H9 (cell line): Measurements from ENCODE around the gene SCFD2. TPM values are rescaled to one million over a fixed set of nuclear protein-coding genes. Genes with fewer than 3 reads are reported as not detected.

Source experiments
- DNase-seq: peaks from one replicate; pipeline ENCODE4 v3.0.0-alpha.2; 2017
- H2AFZ ChIP-seq: one replicate; pipeline ENCODE4 v1.6.1; 2013; ENCODE audit warnings: mild to moderate bottlenecking, low read length, control low read depth, moderate library complexity
- H2AK5ac ChIP-seq: 2 replicates; pipeline ENCODE4 v1.6.1; 2013; ENCODE audit warnings: low read length, control low read depth, mixed read lengths; ENCODE audit not compliant: insufficient read length
- H2BK120ac ChIP-seq: one replicate; pipeline ENCODE4 v1.6.1; 2013; ENCODE audit warnings: low read depth, mild to moderate bottlenecking, low read length, control low read depth, inconsistent platforms; ENCODE audit not compliant: poor library complexity, severe bottlenecking
- H2BK12ac ChIP-seq: 2 replicates; pipeline ENCODE4 v1.6.1; 2013; ENCODE audit warnings: low read length, control low read depth, mixed read lengths, low read depth; ENCODE audit not compliant: insufficient read length
- H2BK15ac ChIP-seq: 2 replicates; pipeline ENCODE4 v1.6.1; 2013; ENCODE audit warnings: low read depth, low read length, control low read depth
- H2BK20ac ChIP-seq: one replicate; pipeline ENCODE4 v1.6.1; 2013; ENCODE audit warnings: low read depth, mild to moderate bottlenecking, low read length, control low read depth, inconsistent platforms; ENCODE audit not compliant: poor library complexity, severe bottlenecking
- H2BK5ac ChIP-seq: 2 replicates; pipeline ENCODE4 v1.6.1; 2013; ENCODE audit warnings: low read length, control low read depth, mixed read lengths; ENCODE audit not compliant: insufficient read length
- H3K14ac ChIP-seq: 2 replicates; pipeline ENCODE4 v1.6.1; 2013; ENCODE audit warnings: low read length, control low read depth; ENCODE audit not compliant: insufficient read depth
- H3K18ac ChIP-seq: 2 replicates; pipeline ENCODE4 v1.6.1; 2013; ENCODE audit warnings: low read depth, mild to moderate bottlenecking, mixed read lengths, low read length, control low read depth; ENCODE audit not compliant: insufficient read length
- H3K23ac ChIP-seq: 2 replicates; pipeline ENCODE4 v1.6.1; 2013; ENCODE audit warnings: low read length, control low read depth, mixed read lengths, low read depth; ENCODE audit not compliant: insufficient read length
- H3K23me2 ChIP-seq: 2 replicates; pipeline ENCODE4 v1.6.1; 2013; ENCODE audit warnings: low read depth, mild to moderate bottlenecking, mixed read lengths, low read length, control low read depth; ENCODE audit not compliant: insufficient read length, poor library complexity, severe bottlenecking
- H3K27ac ChIP-seq: 2 replicates; pipeline ENCODE4 v1.5.1; 2013; ENCODE audit warnings: low read length, control low read depth, mixed read lengths, low read depth; ENCODE audit not compliant: insufficient read length
- H3K27me3 ChIP-seq: 2 replicates; pipeline ENCODE4 v1.6.1; 2013; ENCODE audit warnings: low read length, control low read depth, inconsistent platforms; ENCODE audit not compliant: insufficient read depth
- H3K4ac ChIP-seq: 2 replicates; pipeline ENCODE4 v1.6.1; 2013; ENCODE audit warnings: low read depth, mild to moderate bottlenecking, control low read depth, inconsistent platforms, low read length, moderate library complexity
- H3K4me1 ChIP-seq: 2 replicates; pipeline ENCODE4 v1.6.1; 2013; ENCODE audit warnings: low read length, control low read depth, inconsistent platforms; ENCODE audit not compliant: insufficient read depth
- H3K4me2 ChIP-seq: 2 replicates; pipeline ENCODE4 v1.6.1; 2013; ENCODE audit warnings: low read length, control low read depth, mixed read lengths; ENCODE audit not compliant: insufficient read length, insufficient read depth
- H3K56ac ChIP-seq: 2 replicates; pipeline ENCODE4 v1.6.1; 2013; ENCODE audit warnings: low read depth, mild to moderate bottlenecking, mixed read lengths, low read length, control low read depth; ENCODE audit not compliant: insufficient read length
- H3K79me1 ChIP-seq: 2 replicates; pipeline ENCODE4 v1.6.1; 2013; ENCODE audit warnings: low read depth, mild to moderate bottlenecking, moderate library complexity, low read length, control low read depth, inconsistent platforms; ENCODE audit not compliant: insufficient read depth, poor library complexity, severe bottlenecking
- H3K79me2 ChIP-seq: 2 replicates; pipeline ENCODE4 v1.6.1; 2013; ENCODE audit warnings: low read length, control low read depth, inconsistent platforms; ENCODE audit not compliant: insufficient read depth
- H3K9ac ChIP-seq: 2 replicates; pipeline ENCODE4 v1.6.1; 2013; ENCODE audit warnings: low read length, control low read depth, mixed read lengths; ENCODE audit not compliant: insufficient read length; ENCODE audit errors: extremely low read depth
- H3K9me3 ChIP-seq: one replicate; pipeline ENCODE4 v1.6.1; 2013; ENCODE audit warnings: low read depth, low read length, inconsistent platforms; ENCODE audit not compliant: control insufficient read depth
- H3T11ph ChIP-seq: one replicate; pipeline ENCODE4 v1.6.1; 2013; ENCODE audit warnings: mild to moderate bottlenecking, low read length, control low read depth, inconsistent platforms
- H4K20me1 ChIP-seq: one replicate; pipeline ENCODE4 v1.6.1; 2013; ENCODE audit not compliant: control insufficient read depth, insufficient read length, insufficient read depth
- H4K5ac ChIP-seq: 2 replicates; pipeline ENCODE4 v1.6.1; 2013; ENCODE audit warnings: low read depth, mild to moderate bottlenecking, mixed read lengths, low read length, control low read depth; ENCODE audit not compliant: insufficient read length
- H4K8ac ChIP-seq: replicated peaks from 2 replicates; pipeline ENCODE4 v1.6.1; 2013; ENCODE audit warnings: low read length, control low read depth, mixed read lengths, low read depth; ENCODE audit not compliant: insufficient read length
- H4K91ac ChIP-seq: 2 replicates; pipeline ENCODE4 v1.6.1; 2013; ENCODE audit warnings: low read depth, mild to moderate bottlenecking, moderate library complexity, mixed read lengths, low read length, control low read depth; ENCODE audit not compliant: insufficient read length
- H3K27ac Mint-ChIP-seq, 3 experiments: 2 replicates in 2 of 3; 3 replicates in 1 of 3; pipeline ENCODE4 v1.8.0; 2020 to 2021; ENCODE audit warnings: mixed read lengths in 3 of 3, mild to moderate bottlenecking in 1 of 3, moderate library complexity in 1 of 3
- H3K27me3 Mint-ChIP-seq: 2 replicates; pipeline ENCODE4 v1.8.0; 2021; ENCODE audit warnings: low read depth, mild to moderate bottlenecking, moderate library complexity, mixed read lengths
- H3K36me3 Mint-ChIP-seq, 3 experiments: 2 replicates in 2 of 3; 3 replicates in 1 of 3; pipeline ENCODE4 v1.8.0; 2020 to 2021; ENCODE audit warnings: low read depth in 3 of 3, mixed read lengths in 3 of 3; ENCODE audit not compliant: insufficient read depth in 1 of 3
- H3K4me1 Mint-ChIP-seq, 2 experiments: 2 replicates each; pipeline ENCODE4 v1.8.0; 2020; ENCODE audit warnings: mixed read lengths in 2 of 2
- H3K4me3 Mint-ChIP-seq, 2 experiments: 2 replicates in 1 of 2; 3 replicates in 1 of 2; pipeline ENCODE4 v1.8.0; 2020 to 2021; ENCODE audit warnings: mild to moderate bottlenecking in 2 of 2, mixed read lengths in 2 of 2, moderate library complexity in 1 of 2
- H3K9me3 Mint-ChIP-seq, 2 experiments: 2 replicates in 1 of 2; 3 replicates in 1 of 2; pipeline ENCODE4 v1.8.0; 2020; ENCODE audit warnings: mild to moderate bottlenecking in 2 of 2, mixed read lengths in 2 of 2, moderate library complexity in 1 of 2
- CTCF ChIP-seq: fragments of 200-600 bp; sonication (generic); conservative IDR thresholded peaks from 3 replicates; pipeline ENCODE4 v1.8.0; 2021; ENCODE audit warnings: antibody characterized with exemption, mild to moderate bottlenecking
- WGBS: extraction: QIAGEN DNeasy Blood & Tissue Kit; methylation state at CpG from one replicate; pipeline ENCODE4 v1.1.7; 2013; ENCODE audit warnings: missing lambda C conversion rate, low lambda C conversion rate, mixed read lengths; ENCODE audit not compliant: insufficient read length; ENCODE audit errors: extremely low coverage; 5-methylcytosine and 5-hydroxymethylcytosine counted together
- total RNA-seq: library from RNA; stranded (reverse); gene quantifications from 2 replicates; pipeline ENCODE4 v1.2.1, GENCODE V29; 2021

SCFD2 gene
- total RNA-seq, 1 experiment from 2014 or later: 10.1 TPM

- H3K14ac ChIP-seq: no peak overlapping the region
- H3T11ph ChIP-seq: no peak overlapping the region
- H3K4ac ChIP-seq: no peak overlapping the region
- no peak overlapping the region for H3K27ac ChIP-seq
- no peak overlapping the region for H2BK120ac ChIP-seq
- H4K5ac ChIP-seq: no peak overlapping the region
- H3K27me3 Mint-ChIP-seq: no peaks in the 10 kb centered on the region
- H3K18ac ChIP-seq: no peak overlapping the region
- no peak for TF ChIP-seq CTCF
- no peak overlapping the region for H2AK5ac ChIP-seq
- no peak overlapping the region for H2BK20ac ChIP-seq
- H3K4me1 ChIP-seq: no peaks in the 10 kb centered on the region
- no peak overlapping the region for H2BK12ac ChIP-seq
- H4K8ac ChIP-seq: no peak overlapping the region
- H4K20me1 ChIP-seq: no peaks in the 10 kb centered on the region
- H3K9me3 Mint-ChIP-seq: no peaks in the 10 kb centered on the region
- no peaks in the 10 kb centered on the region for H3K27me3 ChIP-seq
- H2BK5ac ChIP-seq: no peak overlapping the region
- H3K9ac ChIP-seq: no peak overlapping the region
- H3K79me2 ChIP-seq: no peaks in the 10 kb centered on the region
- H3K9me3 ChIP-seq: no peaks in the 10 kb centered on the region
- no peak overlapping the region for H2BK15ac ChIP-seq
- no peak for DNase-seq
- no peaks in the 10 kb centered on the region for H3K4me1 Mint-ChIP-seq
- no peak overlapping the region for H3K23ac ChIP-seq
- H3K4me3 Mint-ChIP-seq: no peak overlapping the region
- no peaks in the 10 kb centered on the region for H3K79me1 ChIP-seq
- H4K91ac ChIP-seq: no peak overlapping the region
- no peak overlapping the region for H3K4me2 ChIP-seq
- no peaks in the 10 kb centered on the region for H3K23me2 ChIP-seq
- no peak overlapping the region for H3K27ac Mint-ChIP-seq
- H3K36me3 Mint-ChIP-seq: no peaks in the 10 kb centered on the region
- no peak overlapping the region for H2AFZ ChIP-seq
- no peak overlapping the region for H3K56ac ChIP-seq
- no CpG with 5 or more reads among the region's 1 CpG for WGBS
Measured at GRCh38 chr4:53189011-53189410, 176.8 kb downstream of the SCFD2 start.
